Mesodermal cell (in vitro differentiated cells): ENCODE data around the gene DDX51.
"Not testable (repeated sequence)": the region's sequence is repeated elsewhere in the genome, so short reads cannot be mapped to it uniquely, and the experiment has no call there.

ENCODE experiments used
- H3K27ac ChIP-seq: 2 replicates; pipeline ENCODE4 v1.7.0; 2013; ENCODE audit warnings: mild to moderate bottlenecking, low read depth, low read length, moderate library complexity; ENCODE audit not compliant: severe bottlenecking
- H3K36me3 ChIP-seq: 2 replicates; pipeline ENCODE4 v1.7.1; 2013; ENCODE audit warnings: mild to moderate bottlenecking, low read length, moderate library complexity; ENCODE audit not compliant: control insufficient read depth, insufficient read depth
- H3K4me1 ChIP-seq: one replicate; pipeline ENCODE4 v1.7.1; 2013; ENCODE audit warnings: mild to moderate bottlenecking, low read length; ENCODE audit not compliant: insufficient read depth, control insufficient read depth, poor library complexity, severe bottlenecking
- H3K4me3 ChIP-seq: 2 replicates; pipeline ENCODE4 v1.7.0; 2013; ENCODE audit warnings: low read length, control low read depth, mild to moderate bottlenecking; ENCODE audit not compliant: insufficient read depth, poor library complexity, severe bottlenecking; ENCODE audit errors: extremely low read depth
- H3K9me3 ChIP-seq: 2 replicates; pipeline ENCODE4 v1.7.1; 2013; ENCODE audit warnings: mild to moderate bottlenecking, low read length, moderate library complexity; ENCODE audit not compliant: control insufficient read depth
- WGBS, 2 experiments: methylation state at CpG; one replicate each; pipeline ENCODE4 v1.1.5; 2013; ENCODE audit warnings: missing lambda C conversion rate in 2 of 2; ENCODE audit not compliant: insufficient coverage in 2 of 2; 5-methylcytosine and 5-hydroxymethylcytosine counted together

The DDX51 gene

DNA sequence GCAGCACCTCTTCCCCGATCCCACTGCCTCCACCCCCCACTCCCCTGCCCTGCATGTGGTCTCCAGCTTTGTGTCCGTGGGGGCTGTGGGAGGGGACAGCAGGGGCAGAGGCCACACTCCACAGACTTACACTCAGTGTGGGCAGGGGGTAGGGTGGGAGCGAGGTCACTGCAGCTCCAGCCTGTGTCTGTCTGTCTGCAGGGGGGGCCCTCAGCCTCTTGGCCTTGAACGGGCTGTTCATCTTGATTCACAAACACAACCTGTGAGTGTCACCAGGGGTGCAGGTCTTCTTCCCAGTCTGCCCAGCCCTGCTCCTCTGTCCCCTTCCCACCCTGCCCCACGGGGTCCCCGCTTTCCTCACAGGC, 6.6 kb upstream of the DDX51 start:
- H3K4me1 ChIP-seq: no peaks in the 10 kb centered on the region
- H3K36me3 ChIP-seq: peaks cover 21% of the 10 kb centered on the region
- no peak overlapping the region for H3K27ac ChIP-seq
- no peak overlapping the region for H3K4me3 ChIP-seq
- no peaks in the 10 kb centered on the region for H3K9me3 ChIP-seq
- 94 to 100% methylated on average over 3 of the region's 6 CpGs for WGBS, 2 experiments

DNA sequence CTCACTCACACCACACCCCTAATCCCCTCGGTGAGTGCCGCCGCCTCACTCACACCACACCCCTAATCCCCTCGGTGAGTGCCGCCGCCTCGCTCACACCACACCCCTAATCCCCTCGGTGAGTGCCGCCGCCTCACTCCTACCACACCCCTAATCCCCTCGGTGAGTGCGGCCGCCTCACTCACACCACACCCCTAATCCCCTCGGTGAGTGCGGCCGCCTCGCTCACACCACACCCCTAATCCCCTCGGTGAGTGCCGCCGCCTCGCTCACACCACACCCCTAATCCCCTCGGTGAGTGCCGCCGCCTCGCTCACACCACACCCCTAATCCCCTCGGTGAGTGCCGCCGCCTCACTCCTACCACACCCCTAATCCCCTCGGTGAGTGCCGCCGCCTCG, 5.4 kb upstream of the DDX51 start:
- H3K4me3 ChIP-seq, H3K27ac ChIP-seq, H3K4me1 ChIP-seq, H3K9me3 ChIP-seq: not testable (repeated sequence)
- H3K36me3 ChIP-seq: peaks cover 21% of the 10 kb centered on the region
- no CpG with 5 or more reads among the region's 32 CpGs for WGBS, 2 experiments

- Histone ChIP-seq H3K4me3 (no peak overlapping the region), H3K9me3 (no peaks in the 10 kb centered on the region), H3K36me3 (peaks cover 21% of the 10 kb centered on the region), H3K4me1 (peaks cover 4% of the 10 kb centered on the region), H3K27ac (no peak overlapping the region)
- WGBS, 2 experiments: 96 to 100% methylated on average over 10 to 16 of the region's 41 CpGs
Observed at GRCh38 chr12:132148368-132149045, 4.4 kb upstream of the DDX51 start.

GRCh38 chr12:132147423-132148367, 3.6 kb upstream of the DDX51 start:
- peaks cover 8% of the 10 kb centered on the region for H3K4me1 ChIP-seq
- peaks cover 21% of the 10 kb centered on the region for H3K36me3 ChIP-seq
- H3K9me3 ChIP-seq: no peaks in the 10 kb centered on the region
- 96 to 97% methylated on average over 34 to 35 of the region's 38 CpGs for WGBS, 2 experiments
- no peak overlapping the region for H3K27ac ChIP-seq
- H3K4me3 ChIP-seq: no peak overlapping the region

DNA sequence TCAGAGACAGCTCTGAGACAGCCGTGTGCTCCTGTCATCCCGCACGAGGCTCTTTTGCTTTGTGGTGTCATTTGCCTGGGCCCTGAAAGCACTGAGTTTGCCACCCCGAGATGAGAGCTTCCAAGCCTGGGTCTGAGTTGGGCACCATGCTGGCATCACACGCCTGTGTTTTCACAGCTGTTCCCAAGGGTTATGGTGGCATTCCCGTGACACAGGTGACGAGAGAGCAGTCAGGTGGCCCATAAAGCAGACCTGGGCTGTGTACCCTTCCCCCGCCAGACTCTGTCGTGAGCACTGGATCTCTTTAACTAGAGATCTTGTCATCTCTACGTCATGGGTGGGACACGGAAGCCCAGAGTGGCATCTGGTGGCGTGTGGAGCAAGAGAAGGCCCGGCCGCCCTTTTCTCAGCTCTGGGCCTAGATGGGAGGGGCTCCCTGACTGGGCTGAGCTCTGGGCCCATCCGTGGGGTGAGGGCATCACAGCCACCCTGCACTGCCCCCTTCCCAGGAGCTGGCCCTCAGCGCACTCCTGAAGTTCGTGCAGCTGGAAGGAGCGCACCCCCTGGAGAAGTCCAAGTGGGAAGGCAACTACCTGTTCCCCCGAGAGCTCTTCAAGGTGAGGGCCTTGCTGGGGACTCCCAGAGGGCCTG, 2.8 kb upstream of the DDX51 start:
- H3K4me3 ChIP-seq: no peak overlapping the region
- no peaks in the 10 kb centered on the region for H3K9me3 ChIP-seq
- H3K36me3 ChIP-seq: peaks cover 29% of the 10 kb centered on the region
- H3K27ac ChIP-seq: no peak overlapping the region
- peaks cover 9% of the 10 kb centered on the region for H3K4me1 ChIP-seq
- 90 to 93% methylated on average over 19 of the region's 19 CpGs for WGBS, 2 experiments

DNA sequence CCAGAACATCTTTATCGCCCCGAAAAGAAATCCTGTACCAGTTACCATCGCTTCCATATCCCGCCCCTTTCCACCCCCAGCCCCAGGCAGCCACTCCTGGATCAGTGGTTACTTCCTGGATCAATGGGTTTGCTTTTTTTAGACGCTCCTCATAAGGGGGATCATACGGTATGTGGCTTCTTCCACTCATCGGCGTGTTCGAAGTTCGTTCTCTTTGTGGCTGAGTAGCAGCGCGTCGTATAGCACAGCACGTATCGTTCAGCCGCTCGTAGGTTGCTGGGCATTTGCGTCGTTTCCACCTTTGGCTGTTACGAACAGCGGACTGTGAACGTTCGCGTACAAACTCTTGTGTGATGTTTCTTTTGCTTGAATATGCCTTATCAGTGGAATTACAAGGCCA, 2.0 kb upstream of the DDX51 start:
- Histone ChIP-seq H3K4me1 (peaks cover 9% of the 10 kb centered on the region), H3K27ac (no peak overlapping the region), H3K4me3 (no peak overlapping the region), H3K9me3 (no peaks in the 10 kb centered on the region), H3K36me3 (peaks cover 36% of the 10 kb centered on the region)
- WGBS, 2 experiments: 96 to 97% methylated on average over 22 of the region's 24 CpGs

- peaks cover 39% of the 10 kb centered on the region for H3K36me3 ChIP-seq
- peaks cover 9% of the 10 kb centered on the region for H3K4me1 ChIP-seq
- 81 to 89% methylated on average over 7 of the region's 7 CpGs for WGBS, 2 experiments
- no peak overlapping the region for H3K27ac ChIP-seq
- H3K9me3 ChIP-seq: no peaks in the 10 kb centered on the region
- peak overlapping the region; percentile 93 for H3K4me3 ChIP-seq
Observed at GRCh38 chr12:132145334-132145733, 1.2 kb upstream of the DDX51 start.

DNA sequence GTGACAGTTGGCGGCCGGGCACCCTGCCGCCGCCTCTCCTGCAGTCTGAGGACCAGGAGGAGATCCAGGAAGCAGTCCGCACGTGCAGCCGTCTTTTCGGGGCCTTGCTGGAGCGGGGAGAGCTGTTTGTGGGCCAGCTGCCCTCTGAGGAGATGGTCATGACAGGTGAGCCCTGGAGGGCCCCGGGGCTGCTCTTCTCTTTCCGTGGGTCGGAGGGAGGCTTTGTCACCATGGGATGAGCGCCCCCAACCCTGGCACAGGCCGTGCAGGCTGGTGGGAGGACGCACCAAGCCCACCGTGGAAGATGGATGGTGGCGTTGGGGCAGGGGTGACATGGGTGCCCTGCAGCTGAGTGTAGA, 670 bp upstream of the DDX51 start:
- Histone ChIP-seq H3K9me3 (no peaks in the 10 kb centered on the region), H3K4me3 (peak overlapping the region; percentile 93), H3K36me3 (peaks cover 44% of the 10 kb centered on the region), H3K27ac (peak overlapping the region; percentile 64), H3K4me1 (peaks cover 9% of the 10 kb centered on the region)
- 5 to 8% methylated on average over 14 of the region's 17 CpGs for WGBS, 2 experiments

DNA sequence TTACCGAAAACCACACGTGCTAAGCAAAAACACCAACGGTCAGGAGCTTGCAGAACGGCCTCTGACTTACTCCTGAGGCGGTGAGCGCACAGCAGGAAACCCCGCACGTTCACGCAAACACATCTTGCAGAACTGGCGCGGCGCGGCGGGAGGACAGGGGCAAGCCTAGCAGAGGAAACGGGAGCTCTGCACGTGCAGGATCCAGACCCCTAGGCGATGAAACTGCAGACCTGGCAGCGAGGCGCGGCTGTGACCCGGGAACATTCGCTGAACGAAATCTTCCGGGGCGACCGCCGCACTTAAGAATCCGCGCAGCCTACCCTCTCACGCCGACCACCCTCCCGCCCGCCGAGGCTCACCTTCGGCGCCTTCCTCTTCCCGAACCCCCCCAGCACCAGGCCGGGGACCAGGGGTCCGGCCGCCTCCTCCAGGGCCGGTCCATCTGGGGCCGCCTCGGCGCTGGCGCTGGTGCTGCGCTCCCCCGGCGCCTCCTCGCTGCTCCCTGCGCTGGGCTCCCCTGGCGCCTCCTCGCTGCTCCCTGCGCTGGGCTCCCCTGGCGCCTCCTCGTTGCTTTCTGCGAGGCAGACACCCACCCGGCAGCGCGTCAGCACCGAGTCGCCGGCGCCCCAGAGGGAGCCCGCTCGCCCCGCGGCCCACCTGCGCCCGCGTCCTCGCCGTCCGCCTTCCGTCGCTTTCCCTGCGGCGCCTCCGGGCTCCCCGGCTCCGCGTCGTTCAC, 615 bp downstream of the DDX51 start:
- 3 to 4% methylated on average over 74 to 82 of the region's 82 CpGs for WGBS, 2 experiments
- Histone ChIP-seq H3K36me3 (peaks cover 54% of the 10 kb centered on the region), H3K9me3 (no peaks in the 10 kb centered on the region), H3K4me1 (peaks cover 9% of the 10 kb centered on the region), H3K27ac (no peak overlapping the region), H3K4me3 (peak overlapping the region; percentile 93)

- 89 to 90% methylated on average over 18 to 24 of the region's 24 CpGs for WGBS, 2 experiments
Observed at GRCh38 chr12:132142679-132143335, 1.3 kb downstream of the DDX51 start.

More at GRCh38 chr12:132142679-132143335, 1.3 kb downstream of the DDX51 start:
- Histone ChIP-seq H3K9me3 (no peaks in the 10 kb centered on the region), H3K4me3 (peak overlapping the region; percentile 93), H3K27ac (no peak overlapping the region), H3K36me3 (peaks cover 52% of the 10 kb centered on the region), H3K4me1 (peaks cover 9% of the 10 kb centered on the region)
